PC-9 (cell line): ENCODE results near the gene CHKA. TPM values are rescaled to one million over a fixed set of nuclear protein-coding genes. Genes with fewer than 3 reads are reported as not detected.

Experiments
- BruUV-seq: library from RNA; stranded (reverse); fragments of 400-500 nt; replicated peaks from 2 replicates; lab custom pipeline; 2021; lab: Mats Ljungman, UMichigan
- CTCF ChIA-PET: fragments of 300-600 bp; sonication (Branson Sonifier 250); formaldehyde crosslinking; loops from one replicate; lab custom pipeline; 2022; ENCODE audit warnings: antibody characterized with exemption; lab: Charles Lee
- POLR2A ChIA-PET: fragments of 300-600 bp; sonication (Branson Sonifier 250); formaldehyde crosslinking; loops from one replicate; lab custom pipeline; 2022; ENCODE audit warnings: antibody characterized with exemption; ENCODE audit not compliant: unreplicated experiment; lab: Charles Lee
- DNase-seq, 2 experiments: peaks; one replicate each; pipeline versions ENCODE4 v3.0.0 to v3.0.0-alpha.2; 2015 to 2022; ENCODE audit warnings: mixed read lengths in 1 of 2
- H2AFZ ChIP-seq: fragments of 200-600 bp; sonication (generic); 2 replicates; pipeline ENCODE4 v1.8.1; 2017; ENCODE audit warnings: antibody characterized with exemption
- H3F3A ChIP-seq: fragments of 200-600 bp; sonication (generic); 2 replicates; pipeline ENCODE4 v1.8.1; 2017; ENCODE audit warnings: antibody characterized with exemption, mild to moderate bottlenecking, low read depth; ENCODE audit not compliant: insufficient read depth
- H3K27ac ChIP-seq: fragments of 200-600 bp; sonication (generic); 2 replicates; pipeline ENCODE4 v1.6.1; 2016; ENCODE audit warnings: mixed run types
- H3K27me3 ChIP-seq: fragments of 200-600 bp; sonication (generic); 2 replicates; pipeline ENCODE4 v1.6.1; 2016; ENCODE audit warnings: low read depth, mixed run types; ENCODE audit not compliant: insufficient read depth
- H3K36me3 ChIP-seq: fragments of 200-600 bp; sonication (generic); 2 replicates; pipeline ENCODE4 v1.6.1; 2016; ENCODE audit warnings: low read depth, mixed run types
- H3K4me1 ChIP-seq: fragments of 200-600 bp; sonication (generic); replicated peaks from 2 replicates; pipeline ENCODE4 v1.6.1; 2016; ENCODE audit warnings: mixed run types; ENCODE audit not compliant: insufficient read depth
- H3K4me2 ChIP-seq: fragments of 200-600 bp; sonication (generic); 2 replicates; pipeline ENCODE4 v1.6.1; 2017; ENCODE audit warnings: mixed run types
- H3K4me3 ChIP-seq: fragments of 200-600 bp; sonication (generic); 2 replicates; pipeline ENCODE4 v1.6.1; 2016; ENCODE audit warnings: mixed run types
- H3K79me2 ChIP-seq: fragments of 200-600 bp; sonication (generic); 2 replicates; pipeline ENCODE4 v1.6.1; 2017; ENCODE audit warnings: low read depth, mixed run types
- H3K9me2 ChIP-seq: fragments of 200-600 bp; sonication (generic); 2 replicates; pipeline ENCODE4 v1.8.1; 2017; ENCODE audit warnings: mild to moderate bottlenecking; ENCODE audit not compliant: insufficient read depth
- H3K9me3 ChIP-seq: fragments of 200-600 bp; sonication (generic); 2 replicates; pipeline ENCODE4 v1.8.1; 2016; ENCODE audit warnings: low read depth; ENCODE audit not compliant: insufficient read depth
- H4K20me1 ChIP-seq: fragments of 200-600 bp; sonication (generic); 2 replicates; pipeline ENCODE4 v1.8.1; 2017; ENCODE audit not compliant: insufficient read depth
- EZH2 ChIP-seq: fragments of 200-600 bp; sonication (generic); IDR thresholded peaks from 2 replicates; pipeline ENCODE4 v1.8.0; 2017; ENCODE audit warnings: antibody characterized with exemption, low read depth
- intact Hi-C: fragments of 100-400 bp; cut with micrococcal nuclease; formaldehyde crosslinking; loops from one replicate; pipeline ENCODE4 v1.10.0; 2022; ENCODE audit not compliant: unreplicated experiment
- total RNA-seq: library from RNA; stranded (reverse); gene quantifications from 2 replicates; pipeline ENCODE4 v1.2.3, GENCODE V29; 2021
- TF ChIP-seq, protein P1 (sequence below): fragments of 200-600 bp; sonication (generic); conservative IDR thresholded peaks from 2 replicates; pipeline ENCODE4 v1.6.1; 2017; ENCODE audit warnings: mixed run types, antibody characterized with exemption, mild to moderate bottlenecking, moderate library complexity

Gene CHKA
- total RNA-seq, 1 experiment from 2014 or later, result 90.5 TPM

DNA sequence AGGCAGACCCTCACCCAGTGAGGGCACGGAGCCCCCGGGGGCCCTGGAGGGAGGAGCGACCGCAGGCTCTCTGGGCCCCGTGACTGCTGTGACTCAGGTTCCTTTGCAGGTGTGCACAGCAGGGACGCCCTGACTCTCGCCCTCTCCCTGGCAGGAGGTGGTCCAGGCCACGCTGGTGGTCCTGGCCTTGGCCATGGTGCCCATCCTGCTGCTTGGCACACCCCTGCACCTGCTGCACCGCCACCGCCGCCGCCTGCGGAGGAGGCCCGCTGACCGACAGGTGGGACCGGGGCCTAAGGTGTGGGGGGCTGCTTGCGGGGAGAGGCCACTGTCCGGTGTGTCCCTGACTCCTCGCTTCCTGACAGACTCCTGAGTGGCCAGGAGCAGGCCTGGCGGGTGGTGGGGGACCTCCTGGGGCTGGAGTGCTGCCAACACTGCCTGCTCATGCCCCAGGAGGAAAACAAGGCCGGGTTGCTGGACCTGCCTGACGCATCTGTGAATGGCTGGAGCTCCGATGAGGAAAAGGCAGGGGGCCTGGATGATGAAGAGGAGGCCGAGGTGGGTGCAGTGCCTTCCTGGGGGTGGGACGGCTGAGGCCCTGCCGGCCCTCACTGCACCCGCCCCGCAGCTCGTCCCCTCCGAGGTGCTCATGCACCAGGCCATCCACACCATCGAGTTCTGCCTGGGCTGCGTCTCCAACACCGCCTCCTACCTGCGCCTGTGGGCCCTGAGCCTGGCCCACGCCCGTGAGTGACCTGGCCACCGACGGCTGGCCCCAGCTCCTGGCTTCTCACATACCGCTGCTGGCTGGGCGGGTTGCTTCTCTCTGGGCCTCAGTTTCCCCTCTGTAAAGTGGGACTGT lies 71.4 kb downstream of the CHKA start:
- Histone ChIP-seq H3K9me2 (no peaks in the 10 kb centered on the region), H4K20me1 (peaks cover 19% of the 10 kb centered on the region), H3F3A (peaks cover 54% of the 10 kb centered on the region), H2AFZ (no peak overlapping the region), H3K79me2 (no peaks in the 10 kb centered on the region), H3K27ac (no peak overlapping the region), H3K4me3 (no peak overlapping the region), H3K9me3 (no peaks in the 10 kb centered on the region), H3K27me3 (no peaks in the 10 kb centered on the region), H3K4me2 (no peak overlapping the region), H3K36me3 (no peaks in the 10 kb centered on the region), H3K4me1 (no peaks in the 10 kb centered on the region)
- intact Hi-C loops, result no loop called here
- DNase-seq, result no peak
- no peak for TF ChIP-seq EZH2
- TF ChIP-seq, protein P1, sequence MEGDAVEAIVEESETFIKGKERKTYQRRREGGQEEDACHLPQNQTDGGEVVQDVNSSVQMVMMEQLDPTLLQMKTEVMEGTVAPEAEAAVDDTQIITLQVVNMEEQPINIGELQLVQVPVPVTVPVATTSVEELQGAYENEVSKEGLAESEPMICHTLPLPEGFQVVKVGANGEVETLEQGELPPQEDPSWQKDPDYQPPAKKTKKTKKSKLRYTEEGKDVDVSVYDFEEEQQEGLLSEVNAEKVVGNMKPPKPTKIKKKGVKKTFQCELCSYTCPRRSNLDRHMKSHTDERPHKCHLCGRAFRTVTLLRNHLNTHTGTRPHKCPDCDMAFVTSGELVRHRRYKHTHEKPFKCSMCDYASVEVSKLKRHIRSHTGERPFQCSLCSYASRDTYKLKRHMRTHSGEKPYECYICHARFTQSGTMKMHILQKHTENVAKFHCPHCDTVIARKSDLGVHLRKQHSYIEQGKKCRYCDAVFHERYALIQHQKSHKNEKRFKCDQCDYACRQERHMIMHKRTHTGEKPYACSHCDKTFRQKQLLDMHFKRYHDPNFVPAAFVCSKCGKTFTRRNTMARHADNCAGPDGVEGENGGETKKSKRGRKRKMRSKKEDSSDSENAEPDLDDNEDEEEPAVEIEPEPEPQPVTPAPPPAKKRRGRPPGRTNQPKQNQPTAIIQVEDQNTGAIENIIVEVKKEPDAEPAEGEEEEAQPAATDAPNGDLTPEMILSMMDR, result no peak
- BruUV-seq, result no TSS peak
- CTCF ChIA-PET, result no interaction called here
- POLR2A ChIA-PET, result no interaction called here

DNA sequence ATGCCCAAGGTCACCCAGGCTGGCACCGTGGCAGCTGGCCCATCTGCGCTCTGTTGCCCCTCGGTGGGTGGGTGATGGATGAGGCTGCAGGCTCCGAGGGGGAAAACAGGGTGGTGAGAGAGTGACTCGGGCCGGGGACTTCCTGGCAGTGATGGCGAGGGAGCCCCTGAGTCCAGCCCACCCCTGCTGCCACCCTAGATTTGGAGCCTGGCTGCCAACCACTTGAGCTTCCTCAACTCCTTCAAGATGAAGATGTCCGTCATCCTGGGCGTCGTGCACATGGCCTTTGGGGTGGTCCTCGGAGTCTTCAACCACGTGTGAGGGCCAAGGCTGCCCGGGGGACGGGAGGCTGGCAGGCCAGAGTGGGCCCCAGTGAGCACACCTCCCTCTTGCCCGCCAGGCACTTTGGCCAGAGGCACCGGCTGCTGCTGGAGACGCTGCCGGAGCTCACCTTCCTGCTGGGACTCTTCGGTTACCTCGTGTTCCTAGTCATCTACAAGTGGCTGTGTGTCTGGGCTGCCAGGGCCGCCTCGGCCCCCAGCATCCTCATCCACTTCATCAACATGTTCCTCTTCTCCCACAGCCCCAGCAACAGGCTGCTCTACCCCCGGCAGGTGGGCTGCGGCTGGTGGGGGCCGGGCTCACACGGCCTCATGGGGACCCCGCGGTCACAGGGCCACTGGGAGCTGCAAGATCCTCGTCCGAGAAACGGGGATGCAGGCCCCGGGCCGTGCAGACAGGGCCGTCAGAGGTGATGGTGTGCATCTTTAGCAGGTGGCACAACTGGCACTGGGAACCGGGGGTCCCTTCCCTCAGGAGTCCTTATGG lies 72.3 kb downstream of the CHKA start:
- CTCF ChIA-PET, result no interaction called here
- no peak for TF ChIP-seq EZH2
- Histone ChIP-seq H3K4me3 (no peak overlapping the region), H2AFZ (no peak overlapping the region), H3K4me1 (0 out of 2 replicates have a peak, but pooled peaks cover 2% of the 10 kb centered on the region), H3K27me3 (no peaks in the 10 kb centered on the region), H3F3A (peaks cover 46% of the 10 kb centered on the region; the same call in 1 of the 2 replicates), H3K79me2 (no peaks in the 10 kb centered on the region), H4K20me1 (peaks cover 19% of the 10 kb centered on the region), H3K9me2 (no peaks in the 10 kb centered on the region), H3K4me2 (no peak overlapping the region), H3K27ac (no peak overlapping the region), H3K9me3 (no peaks in the 10 kb centered on the region), H3K36me3 (no peaks in the 10 kb centered on the region)
- BruUV-seq, result no TSS peak
- POLR2A ChIA-PET, result no interaction called here
- DNase-seq, result no peak
- intact Hi-C loops, result no loop called here

DNA sequence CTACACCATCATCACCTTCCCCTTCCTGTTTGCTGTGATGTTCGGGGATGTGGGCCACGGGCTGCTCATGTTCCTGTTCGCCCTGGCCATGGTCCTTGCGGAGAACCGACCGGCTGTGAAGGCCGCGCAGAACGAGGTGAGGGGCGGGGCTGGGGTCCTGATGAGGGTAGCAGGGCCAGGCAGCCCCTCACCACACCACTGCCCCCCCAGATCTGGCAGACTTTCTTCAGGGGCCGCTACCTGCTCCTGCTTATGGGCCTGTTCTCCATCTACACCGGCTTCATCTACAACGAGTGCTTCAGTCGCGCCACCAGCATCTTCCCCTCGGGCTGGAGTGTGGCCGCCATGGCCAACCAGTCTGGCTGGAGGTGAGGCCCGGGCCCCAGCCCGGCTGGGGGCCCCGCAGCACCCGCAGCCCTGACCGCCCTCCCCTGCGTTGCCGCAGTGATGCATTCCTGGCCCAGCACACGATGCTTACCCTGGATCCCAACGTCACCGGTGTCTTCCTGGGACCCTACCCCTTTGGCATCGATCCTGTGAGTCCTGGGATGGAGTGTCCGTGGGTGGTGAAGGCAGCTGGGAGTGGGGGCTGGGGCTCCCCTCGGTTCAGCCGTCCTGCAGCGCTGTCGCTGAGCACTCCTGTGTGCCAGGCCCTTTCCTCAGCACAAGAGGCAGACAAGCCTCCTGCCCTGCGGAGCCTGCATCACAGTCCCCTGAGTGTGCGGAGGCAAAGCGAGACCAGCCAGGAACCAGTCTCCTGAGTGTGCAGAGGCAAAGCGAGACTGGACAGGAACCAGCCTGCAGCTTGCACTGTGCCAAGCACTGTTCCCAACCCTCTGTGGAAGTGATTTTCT lies 73.5 kb downstream of the CHKA start:
- POLR2A ChIA-PET, result no interaction called here
- H3K36me3 ChIP-seq, result no peaks in the 10 kb centered on the region

More for the DNA sequence above, 73.5 kb downstream of the CHKA start:
- H3K4me3 ChIP-seq, result no peak overlapping the region
- peaks cover 37% of the 10 kb centered on the region; the same call in 1 of the 2 replicates for H3F3A ChIP-seq
- CTCF ChIA-PET, result no interaction called here
- no peak overlapping the region for H3K27ac ChIP-seq
- peaks cover 14% of the 10 kb centered on the region for H4K20me1 ChIP-seq
- intact Hi-C loops, result no loop called here
- DNase-seq, result no peak
- no peaks in the 10 kb centered on the region for H3K27me3 ChIP-seq
- H3K9me3 ChIP-seq, result no peaks in the 10 kb centered on the region
- no peaks in the 10 kb centered on the region for H3K9me2 ChIP-seq
- BruUV-seq, result no TSS peak
- no peak overlapping the region for H2AFZ ChIP-seq
- no peak overlapping the region for H3K4me2 ChIP-seq
- peaks cover 14% of the 10 kb centered on the region for H3K4me1 ChIP-seq
- peaks cover 4% of the 10 kb centered on the region; the same call in 1 of the 2 replicates for H3K79me2 ChIP-seq
- no peak for TF ChIP-seq EZH2
- TF ChIP-seq, protein P1, result no peak
